Mucosa of stomach (tissue), 1 donor: ENCODE measurements around the gene HIRA.
"Not testable (repeated sequence)": the region's sequence is repeated elsewhere in the genome, so short reads cannot be mapped to it uniquely, and the experiment has no call there.

Source experiments
- H3K27me3 ChIP-seq: one replicate; pipeline ENCODE4 v1.7.0; 2013; ENCODE audit warnings: mild to moderate bottlenecking, low read length; ENCODE audit not compliant: control insufficient read depth, insufficient read depth
- H3K36me3 ChIP-seq: one replicate; pipeline ENCODE4 v1.7.0; 2013; ENCODE audit warnings: low read length; ENCODE audit not compliant: control insufficient read depth, insufficient read depth
- H3K4me1 ChIP-seq: one replicate; pipeline ENCODE4 v1.7.0; 2013; ENCODE audit warnings: mild to moderate bottlenecking, low read length; ENCODE audit not compliant: control insufficient read depth, insufficient read depth
- H3K4me3 ChIP-seq: one replicate; pipeline ENCODE4 v1.7.0; 2013; ENCODE audit warnings: low read length
- H3K9ac ChIP-seq: one replicate; pipeline ENCODE4 v1.7.0; 2013; ENCODE audit warnings: mild to moderate bottlenecking, low read length, moderate library complexity
- H3K9me3 ChIP-seq: one replicate; pipeline ENCODE4 v1.7.0; 2013; ENCODE audit warnings: mild to moderate bottlenecking, low read length, moderate library complexity; ENCODE audit not compliant: control insufficient read depth
- donor health status: Pancreatic carcinoma.

The HIRA gene

GRCh38 chr22:19307872-19308271, 123.7 kb downstream of the HIRA start:
- no peaks in the 10 kb centered on the region for H3K9me3 ChIP-seq
- H3K4me1 ChIP-seq: no peaks in the 10 kb centered on the region
- no peak overlapping the region for H3K9ac ChIP-seq
- no peaks in the 10 kb centered on the region for H3K36me3 ChIP-seq
- no peak overlapping the region for H3K4me3 ChIP-seq
- no peaks in the 10 kb centered on the region for H3K27me3 ChIP-seq

GRCh38 chr22:19306535-19306934, 125.0 kb downstream of the HIRA start:
- H3K9me3 ChIP-seq, H3K9ac ChIP-seq, H3K27me3 ChIP-seq, H3K4me1 ChIP-seq, H3K36me3 ChIP-seq, H3K4me3 ChIP-seq: not testable (repeated sequence)

- Histone ChIP-seq H3K4me3 (no peak overlapping the region), H3K27me3 (no peaks in the 10 kb centered on the region), H3K4me1 (no peaks in the 10 kb centered on the region), H3K36me3 (no peaks in the 10 kb centered on the region), H3K9me3 (no peaks in the 10 kb centered on the region), H3K9ac (no peak overlapping the region)
Measured at GRCh38 chr22:19304547-19304946, 127.0 kb downstream of the HIRA start.

GRCh38 chr22:19303785-19304184, 127.7 kb downstream of the HIRA start:
- no peak overlapping the region for H3K4me3 ChIP-seq
- H3K4me1 ChIP-seq: no peaks in the 10 kb centered on the region
- H3K27me3 ChIP-seq: no peaks in the 10 kb centered on the region
- H3K9ac ChIP-seq: no peak overlapping the region
- H3K9me3 ChIP-seq: no peaks in the 10 kb centered on the region
- H3K36me3 ChIP-seq: no peaks in the 10 kb centered on the region

GRCh38 chr22:19295733-19296132, 135.8 kb downstream of the HIRA start:
- no peaks in the 10 kb centered on the region for H3K9me3 ChIP-seq
- H3K27me3 ChIP-seq: peaks cover 7% of the 10 kb centered on the region
- no peaks in the 10 kb centered on the region for H3K36me3 ChIP-seq
- H3K9ac ChIP-seq: no peak overlapping the region
- peaks cover 12% of the 10 kb centered on the region for H3K4me1 ChIP-seq
- no peak overlapping the region for H3K4me3 ChIP-seq

GRCh38 chr22:19292458-19293230, 138.9 kb downstream of the HIRA start:
- H3K27me3 ChIP-seq: peaks cover 21% of the 10 kb centered on the region
- H3K9ac ChIP-seq: peak overlapping the region; percentile 73
- no peaks in the 10 kb centered on the region for H3K36me3 ChIP-seq
- peaks cover 18% of the 10 kb centered on the region for H3K4me1 ChIP-seq
- no peaks in the 10 kb centered on the region for H3K9me3 ChIP-seq
- peak overlapping the region; percentile 96 for H3K4me3 ChIP-seq

GRCh38 chr22:19291580-19292457, 139.7 kb downstream of the HIRA start, which contains the start of gene CLTCL1:
CLTCL1 (minus strand) TSS chr22:19291719; CDS start chr22:19291641, 78 bp downstream.
- H3K4me3 ChIP-seq: peak within 1 kb of the TSS; percentile 96
- H3K9me3 ChIP-seq: no peaks in the 10 kb centered on the region
- H3K36me3 ChIP-seq: no peaks in the 10 kb centered on the region
- H3K27me3 ChIP-seq: peaks cover 25% of the 10 kb centered on the region
- H3K4me1 ChIP-seq: peaks cover 18% of the 10 kb centered on the region
- H3K9ac ChIP-seq: peak within 1 kb of the TSS; percentile 73

- Histone ChIP-seq H3K9ac (peak overlapping the region; percentile 56), H3K9me3 (no peaks in the 10 kb centered on the region), H3K4me1 (peaks cover 18% of the 10 kb centered on the region)
Measured at GRCh38 chr22:19291218-19291579, 140.3 kb downstream of the HIRA start.

GRCh38 chr22:19290400-19291217, 140.9 kb downstream of the HIRA start:
- Histone ChIP-seq H3K9me3 (no peaks in the 10 kb centered on the region), H3K4me1 (peaks cover 18% of the 10 kb centered on the region), H3K4me3 (no peak overlapping the region), H3K36me3 (no peaks in the 10 kb centered on the region), H3K9ac (peak overlapping the region; percentile 56), H3K27me3 (peaks cover 25% of the 10 kb centered on the region)

More at GRCh38 chr22:19291218-19291579, 140.3 kb downstream of the HIRA start:
- H3K4me3 ChIP-seq: no peak overlapping the region
- H3K27me3 ChIP-seq: peaks cover 25% of the 10 kb centered on the region
- H3K36me3 ChIP-seq: no peaks in the 10 kb centered on the region

- H3K4me1 ChIP-seq: peaks cover 18% of the 10 kb centered on the region
- H3K9ac ChIP-seq: no peak overlapping the region
- no peaks in the 10 kb centered on the region for H3K9me3 ChIP-seq
- H3K4me3 ChIP-seq: no peak overlapping the region
- no peaks in the 10 kb centered on the region for H3K36me3 ChIP-seq
- H3K27me3 ChIP-seq: peaks cover 25% of the 10 kb centered on the region
Measured at GRCh38 chr22:19289475-19290161, 141.9 kb downstream of the HIRA start.

GRCh38 chr22:19287889-19288288, 143.6 kb downstream of the HIRA start:
- Histone ChIP-seq H3K9me3 (no peaks in the 10 kb centered on the region), H3K27me3 (peaks cover 25% of the 10 kb centered on the region), H3K9ac (no peak overlapping the region), H3K4me3 (no peak overlapping the region), H3K4me1 (peaks cover 18% of the 10 kb centered on the region), H3K36me3 (no peaks in the 10 kb centered on the region)
